Glomerular visceral epithelial cell (primary cell): ENCODE data around the gene TTI1.

Source experiments
- DNase-seq: peaks from one replicate; pipeline ENCODE4 v3.0.0-alpha.2; 2016; ENCODE audit errors: extremely low spot score

Gene TTI1

DNA sequence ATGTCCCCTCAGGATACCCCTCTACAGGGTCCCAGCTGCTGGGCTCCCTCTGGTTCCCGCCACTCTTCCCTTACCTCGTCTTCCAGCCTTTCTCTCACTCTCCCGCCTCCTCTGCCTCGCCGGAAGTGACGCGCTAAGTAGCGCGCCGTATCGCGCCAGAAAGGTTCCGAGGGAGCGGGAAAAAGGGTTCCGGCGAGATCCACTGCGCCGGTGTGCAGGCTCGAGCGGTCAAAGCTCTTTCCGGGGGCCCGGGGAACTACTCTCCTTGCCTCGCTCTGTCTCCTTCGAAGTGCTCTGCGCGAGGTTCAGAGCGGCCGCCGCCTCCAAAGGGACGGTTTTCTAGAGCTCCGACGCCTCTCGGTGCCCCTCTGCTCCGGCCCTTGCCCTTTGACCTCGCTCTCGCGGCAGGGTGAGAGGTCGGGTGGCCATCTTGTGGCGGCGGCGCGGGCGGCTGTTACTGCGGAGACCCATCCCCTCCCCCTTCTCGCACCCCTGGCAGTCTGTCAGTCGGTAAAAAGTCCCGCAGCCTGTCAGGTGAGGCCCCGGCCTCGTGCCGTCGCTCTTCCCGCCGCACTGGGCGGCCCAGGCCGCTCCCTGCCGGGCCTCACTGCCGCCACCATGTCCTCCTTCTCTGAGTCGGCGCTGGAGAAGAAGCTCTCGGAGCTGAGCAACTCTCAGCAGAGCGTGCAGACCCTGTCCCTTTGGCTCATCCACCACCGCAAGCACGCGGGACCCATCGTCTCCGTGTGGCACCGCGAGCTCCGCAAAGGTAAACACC, at the start of gene TTI1, which contains the start of gene RPRD1B:
TTI1 (minus strand) TSS at position 127 of the 778 bp plus-strand sequence. CDS start 19,640 bp downstream, outside the sequence.
RPRD1B (plus strand) TSS at position 417 of the 778 bp plus-strand sequence; CDS start at position 619, 202 bp downstream.
- peak; percentile 89 for DNase-seq

DNA sequence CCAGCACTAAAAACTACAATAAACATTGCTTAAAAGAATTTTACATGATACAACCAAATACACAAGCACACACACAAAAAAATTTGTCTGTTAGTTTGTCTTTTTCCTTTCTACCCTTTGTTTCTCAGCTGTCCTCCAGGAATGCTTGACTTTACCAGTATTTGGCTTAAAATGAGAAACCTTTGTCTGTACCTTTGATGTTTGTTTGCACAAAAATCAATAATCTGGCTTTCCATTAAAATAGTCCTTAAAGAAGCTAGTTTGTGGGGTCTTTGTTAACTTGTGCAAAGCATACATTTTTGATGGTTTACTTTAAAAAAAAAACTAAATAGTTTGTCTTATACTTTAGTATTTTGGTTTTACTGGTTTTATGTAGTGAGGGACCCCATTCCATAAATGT, 49.6 kb upstream of the TTI1 start:
- no peak for DNase-seq

GRCh38 chr20:38081575-38081974, 48.3 kb upstream of the TTI1 start:
- DNase-seq = no peak

- no peak for DNase-seq
These were observed 46.1 kb upstream of the TTI1 start for GRCh38 chr20:38079353-38079752.

DNA sequence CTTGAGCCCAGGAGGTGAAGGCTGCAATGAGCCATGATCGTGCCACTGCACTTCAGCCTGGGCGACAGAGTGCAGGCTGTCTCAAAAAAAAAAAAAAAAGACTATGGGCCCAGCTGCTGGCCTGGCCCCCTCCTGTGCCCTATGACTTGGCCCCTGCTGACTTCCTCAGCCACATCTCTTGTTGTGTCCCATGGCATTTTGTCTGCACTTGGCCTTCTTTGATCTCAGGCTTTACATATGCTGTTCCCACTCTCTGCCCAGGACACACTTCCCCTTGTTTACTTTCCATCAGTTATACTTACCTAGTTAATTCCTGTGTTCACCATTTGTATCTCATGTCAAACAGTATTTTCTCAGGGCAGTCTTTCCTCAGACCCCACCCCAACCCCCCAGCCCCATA, 44.8 kb upstream of the TTI1 start:
- DNase-seq = no peak

- no peak for DNase-seq
These were observed 43.3 kb upstream of the TTI1 start for GRCh38 chr20:38076548-38076947.

GRCh38 chr20:38075161-38075998, 42.1 kb upstream of the TTI1 start:
- no peak for DNase-seq

DNA sequence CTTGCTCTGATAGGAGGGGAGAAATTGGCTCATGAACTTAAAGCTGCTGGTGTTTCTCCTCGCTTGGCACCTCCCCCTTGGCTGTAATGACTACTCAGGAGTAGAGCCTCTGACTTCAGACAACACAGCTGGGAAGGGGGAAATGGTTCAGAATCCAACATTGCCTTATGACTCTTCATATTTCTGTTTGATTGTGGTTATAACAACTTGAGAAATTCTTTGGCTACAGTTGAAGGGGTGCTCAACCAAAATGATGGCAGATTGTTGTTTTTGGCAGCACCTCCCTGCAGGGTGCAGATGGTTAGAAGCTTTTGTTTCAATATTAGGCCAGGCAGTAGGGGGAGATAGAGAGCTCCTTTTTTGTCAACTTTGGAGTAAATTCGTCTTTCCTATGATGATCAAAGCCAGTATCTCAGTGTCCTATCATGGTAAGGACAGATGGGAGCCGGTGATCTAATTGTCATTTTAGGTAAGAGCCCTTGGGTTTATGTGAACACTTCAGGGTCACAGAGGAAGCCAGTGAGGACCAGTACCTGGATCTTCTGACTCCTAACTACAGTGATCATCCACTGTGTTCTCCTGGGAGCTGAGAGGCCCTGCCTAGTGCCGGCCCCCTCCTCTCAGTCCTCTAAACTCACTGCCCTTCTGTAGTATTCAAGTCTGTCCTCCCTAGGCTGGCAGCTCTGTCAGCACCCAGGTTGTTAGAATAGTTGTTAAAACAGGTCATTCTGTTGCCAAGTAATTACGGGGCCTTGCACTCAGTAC, 40.2 kb upstream of the TTI1 start:
- DNase-seq = peak; percentile 96

GRCh38 chr20:38072898-38073297, 39.6 kb upstream of the TTI1 start:
- DNase-seq = no peak

GRCh38 chr20:38067717-38068365, 34.6 kb upstream of the TTI1 start:
- no peak for DNase-seq

DNA sequence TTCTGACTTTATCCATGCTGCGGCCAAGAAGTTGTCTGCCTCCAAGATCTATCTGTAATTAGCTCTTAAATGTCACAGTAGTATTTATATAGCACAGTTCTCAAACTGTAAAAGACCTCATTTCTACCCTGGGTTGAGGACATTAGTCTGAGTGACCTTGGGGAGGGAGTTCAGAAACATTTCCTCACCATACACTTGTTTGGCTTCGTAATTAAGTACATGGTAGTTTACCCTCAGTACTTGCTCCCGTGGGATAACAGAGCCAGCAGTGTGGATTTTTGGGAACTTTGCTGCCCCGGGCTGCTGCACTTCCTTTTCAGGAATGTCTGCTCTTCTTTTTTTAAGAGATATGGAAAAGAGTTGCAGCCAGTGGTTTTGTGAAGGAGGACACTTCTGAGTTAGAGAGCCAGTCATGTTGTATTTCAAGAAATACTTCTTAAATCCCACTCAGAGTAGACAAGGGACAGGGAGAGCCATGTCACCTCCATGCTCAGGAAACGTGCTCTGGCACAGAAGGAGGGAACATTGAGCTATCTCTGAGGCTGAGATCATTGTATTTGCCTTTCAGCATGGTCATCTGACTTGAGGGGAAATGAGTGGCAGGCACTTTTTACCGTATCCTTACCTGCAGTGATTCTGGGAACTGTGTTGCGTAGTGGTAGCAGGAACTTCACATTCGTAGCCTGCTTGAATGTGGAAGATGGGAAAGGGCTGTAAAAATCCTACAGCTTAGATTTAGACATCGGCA, 33.9 kb upstream of the TTI1 start:
- no peak for DNase-seq

GRCh38 chr20:38065764-38066375, 32.6 kb upstream of the TTI1 start:
- no peak for DNase-seq

GRCh38 chr20:38063911-38064530, 30.8 kb upstream of the TTI1 start:
- DNase-seq = no peak

DNA sequence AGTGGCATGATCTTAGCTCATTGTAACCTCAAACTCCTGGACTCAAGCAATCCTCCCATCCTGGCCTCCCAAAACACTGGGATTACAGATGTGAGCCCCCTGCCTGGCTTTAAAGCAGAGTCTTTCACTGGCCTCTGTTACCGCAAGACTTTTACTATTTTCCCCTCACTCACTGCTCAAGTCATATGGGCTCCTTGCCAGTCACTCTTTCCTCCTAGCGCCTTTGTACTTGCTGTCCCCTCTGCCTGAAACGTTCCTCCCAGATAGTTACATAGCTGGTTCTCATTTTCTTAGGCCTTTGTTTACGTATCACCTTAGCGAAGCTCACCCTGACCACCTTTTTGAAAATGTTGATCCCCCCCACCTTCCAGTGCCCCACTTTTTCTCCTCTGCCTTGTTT, 29.6 kb upstream of the TTI1 start:
- no peak for DNase-seq

- no peak for DNase-seq
These were observed 27.9 kb upstream of the TTI1 start for GRCh38 chr20:38061109-38061508.

DNA sequence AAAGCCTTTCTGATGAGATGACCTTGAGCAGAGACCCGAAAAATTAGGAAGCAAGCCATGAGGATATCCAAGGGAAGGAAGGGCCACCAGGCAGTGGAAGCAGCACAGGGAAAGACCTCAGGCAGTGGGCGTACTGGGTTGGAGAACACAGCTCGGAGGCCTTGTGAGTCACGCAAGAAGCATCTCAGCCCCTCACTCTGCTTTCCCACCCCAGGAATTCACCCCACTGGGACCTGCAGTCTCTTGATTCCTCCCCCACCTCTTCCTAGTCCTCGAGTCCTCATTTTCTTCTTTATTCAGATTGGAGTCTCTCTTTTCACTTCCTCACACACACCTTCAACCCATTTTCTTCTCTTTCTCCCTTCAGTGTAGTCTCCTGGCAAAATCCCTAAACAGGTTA, 27.3 kb upstream of the TTI1 start:
- peak; percentile 13 for DNase-seq

DNA sequence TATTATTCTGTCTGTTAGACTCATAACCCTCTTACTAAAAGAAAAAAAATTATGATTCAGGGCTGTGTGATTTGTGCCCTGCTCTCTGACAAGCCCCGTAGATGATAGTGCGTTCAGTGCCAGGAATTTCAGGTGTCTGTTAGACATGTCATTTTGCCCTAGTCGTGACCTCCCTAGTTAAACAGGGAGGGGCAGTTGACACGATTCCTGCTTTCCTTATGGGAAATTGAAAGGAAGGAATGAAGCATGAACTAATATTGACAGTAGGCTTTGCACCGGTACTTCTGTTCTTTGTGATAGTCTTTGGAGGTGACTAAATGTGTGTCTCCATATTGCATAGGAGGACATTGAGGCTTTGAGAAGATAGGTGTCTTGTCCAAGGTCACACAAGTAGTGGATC, 26.6 kb upstream of the TTI1 start:
- no peak for DNase-seq

DNA sequence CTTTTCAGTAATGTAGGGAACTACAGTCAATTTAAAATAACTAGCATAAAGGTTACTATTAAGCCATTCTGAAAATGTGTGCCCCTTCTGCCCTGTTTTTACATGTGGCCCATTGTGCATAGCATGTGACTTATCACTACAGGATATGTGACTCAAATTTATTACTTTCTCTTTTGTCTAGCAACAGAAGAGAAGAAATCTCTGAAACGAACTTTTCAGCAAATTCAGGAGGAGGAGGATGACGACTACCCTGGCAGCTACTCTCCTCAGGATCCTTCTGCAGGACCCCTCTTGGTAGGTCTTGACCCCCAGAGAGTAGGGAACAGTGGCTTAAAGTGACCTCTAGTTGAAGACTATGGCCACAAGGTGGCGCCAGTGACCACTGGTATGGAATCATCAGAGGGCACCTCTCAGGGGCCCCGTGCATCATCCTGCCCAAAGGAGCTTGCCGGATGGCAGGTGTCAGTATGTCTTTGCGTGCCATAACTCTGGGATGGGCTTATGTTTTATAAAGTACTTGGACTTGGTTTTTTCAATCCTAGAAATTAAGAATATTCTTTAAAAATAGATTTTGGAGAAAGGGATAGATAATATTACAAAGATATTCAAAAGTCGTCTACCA, 24.2 kb upstream of the TTI1 start:
- DNase-seq = peak; percentile 82

- DNase-seq = no peak
These were observed 22.6 kb upstream of the TTI1 start for GRCh38 chr20:38055848-38056247.

GRCh38 chr20:38055294-38055693, 22.0 kb upstream of the TTI1 start:
- DNase-seq = no peak
